Right kidney (tissue), 1 donor: ENCODE measurements around the gene ZNF436.

Experiments
- DNase-seq: peaks from one replicate; pipeline ENCODE4 v3.0.0-alpha.2; 2016

Gene ZNF436

DNA sequence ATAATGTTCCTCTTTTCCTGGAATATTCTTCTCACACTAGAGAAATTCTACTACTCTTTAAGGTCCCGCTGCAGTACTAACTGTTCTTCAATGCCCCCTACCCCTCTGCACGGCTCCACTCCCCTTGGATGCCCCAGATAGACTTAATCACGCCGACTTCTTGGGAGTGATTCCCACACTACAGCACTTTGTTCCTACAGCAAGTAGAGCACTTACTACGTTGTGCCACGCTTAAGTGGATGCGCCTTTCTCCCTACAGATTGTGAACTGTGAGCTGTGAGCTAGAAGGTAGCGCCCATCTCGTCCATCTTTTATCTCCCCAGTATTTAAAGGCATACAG, 2.2 kb downstream of the ZNF436 start:
- no peak for DNase-seq

DNA sequence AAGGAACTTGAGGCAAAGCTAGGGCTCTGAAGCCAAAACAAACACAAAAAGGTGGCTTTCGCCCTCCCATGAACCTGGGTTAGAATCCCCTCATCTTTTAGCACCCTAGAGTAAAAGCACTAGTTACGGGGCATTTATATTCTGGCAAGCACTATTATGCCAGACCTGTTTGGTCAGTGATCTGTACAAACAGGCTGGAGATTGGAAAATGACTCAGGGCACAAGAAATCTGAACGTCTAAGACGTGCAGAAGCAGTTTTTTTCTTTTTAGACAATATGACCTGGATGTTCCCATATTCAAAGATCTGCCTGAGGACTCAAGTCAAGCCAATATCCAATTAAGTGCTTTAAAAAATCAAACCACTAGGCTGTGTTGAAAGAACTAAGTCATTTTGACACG, 3.0 kb downstream of the ZNF436 start:
- no peak for DNase-seq

DNA sequence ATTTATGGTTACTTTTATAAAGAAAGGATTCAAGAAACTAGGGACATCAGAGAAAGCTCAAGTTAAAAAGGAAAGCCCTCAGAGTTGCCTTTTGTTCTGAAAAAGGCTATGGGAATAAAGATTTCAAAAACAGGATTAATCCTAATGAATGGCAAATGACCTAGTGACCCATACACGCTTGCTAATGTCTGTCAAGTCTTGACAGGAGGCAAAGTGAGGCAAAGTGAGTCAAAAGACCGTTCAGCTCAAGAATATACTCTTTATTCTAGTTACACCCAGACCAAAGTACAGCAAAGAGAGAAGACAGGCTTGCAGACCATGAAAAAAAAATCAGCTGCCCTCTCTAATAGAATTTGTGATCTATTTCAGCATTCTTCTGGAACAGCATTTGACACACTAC, 3.5 kb downstream of the ZNF436 start:
- DNase-seq: no peak

DNA sequence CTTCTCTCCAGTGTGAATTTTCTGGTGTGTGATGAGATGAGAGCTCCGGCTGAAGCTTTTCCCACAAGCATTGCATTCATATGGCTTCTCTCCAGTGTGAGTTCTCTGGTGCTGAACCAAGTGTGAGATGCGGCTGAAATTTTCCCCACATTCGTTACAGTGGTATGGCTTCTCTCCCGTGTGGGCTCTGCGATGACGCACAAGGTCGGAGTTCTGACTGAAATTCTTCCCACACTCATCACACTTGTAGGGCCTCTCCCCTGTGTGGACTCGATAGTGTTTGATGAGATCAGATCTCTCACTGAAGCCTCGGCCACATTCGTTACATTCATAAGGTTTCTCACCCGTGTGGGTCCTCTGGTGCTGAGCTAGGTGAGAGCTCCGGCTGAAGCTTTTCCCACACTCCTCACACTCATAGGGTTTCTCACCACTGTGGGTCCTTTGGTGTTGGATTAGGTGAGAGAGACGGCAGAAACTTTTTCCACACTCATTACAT, 7.4 kb downstream of the ZNF436 start:
- no peak for DNase-seq

DNA sequence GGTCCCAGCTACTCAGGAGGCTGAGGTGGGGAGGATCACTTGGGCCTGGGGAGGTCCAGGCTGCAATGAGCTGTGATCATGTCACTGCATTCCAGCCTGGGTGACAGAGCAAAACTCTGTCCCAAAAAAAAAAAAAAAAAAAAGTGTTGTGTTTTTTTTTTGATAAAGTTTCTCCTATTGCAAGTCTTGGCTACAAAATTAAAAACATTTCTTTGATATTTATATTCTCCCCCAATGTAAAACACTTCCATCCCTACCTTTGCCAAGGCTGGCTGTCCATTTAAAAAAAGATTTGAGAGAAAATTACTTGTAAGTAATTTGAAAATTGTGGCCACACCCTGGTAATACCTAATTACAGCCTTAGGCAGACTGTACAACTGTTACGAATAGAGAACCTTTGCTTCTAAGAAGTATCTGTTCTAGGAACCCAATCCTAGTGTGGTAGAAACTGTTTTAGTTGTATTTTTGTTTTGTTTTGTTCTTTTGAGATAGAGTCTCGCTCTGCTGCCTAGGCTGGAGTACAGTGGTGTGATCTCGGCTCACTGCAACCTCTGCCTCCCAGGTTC, 11.2 kb downstream of the ZNF436 start:
- DNase-seq: no peak

- DNase-seq: no peak
Measured at GRCh38 chr1:23357138-23357908, 12.3 kb downstream of the ZNF436 start.

DNA sequence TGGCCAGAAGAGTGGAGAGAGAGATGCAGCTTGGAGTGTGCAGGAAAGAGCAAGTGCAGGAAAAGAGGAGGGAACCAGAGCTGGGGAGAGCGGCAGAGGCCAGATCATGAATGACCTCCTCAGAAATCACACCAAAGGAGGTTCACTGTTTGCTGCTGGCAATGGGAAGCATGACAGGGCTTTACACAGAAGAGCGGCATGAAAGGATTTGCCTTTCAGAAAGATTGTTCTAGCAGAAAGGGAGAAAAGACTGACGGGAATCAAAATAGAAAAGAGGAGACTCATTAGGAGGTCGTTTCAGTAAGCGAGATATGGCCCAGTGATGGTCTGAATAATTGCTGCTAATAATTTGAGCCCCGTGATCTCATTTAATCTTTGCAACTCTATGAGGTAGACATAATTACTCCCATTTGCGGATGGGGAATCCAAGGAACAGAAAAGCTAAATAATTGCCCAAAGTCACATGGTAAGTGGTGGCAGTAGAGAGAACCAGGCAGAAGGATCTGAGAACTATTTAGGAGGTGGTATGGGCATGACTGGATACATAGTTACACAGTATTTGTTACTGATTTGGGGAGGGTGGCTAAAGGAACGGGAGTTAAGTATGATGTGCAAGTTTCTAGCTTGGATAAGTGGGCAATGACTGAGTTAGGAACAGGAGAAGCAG, 13.0 kb downstream of the ZNF436 start:
- DNase-seq: no peak

DNA sequence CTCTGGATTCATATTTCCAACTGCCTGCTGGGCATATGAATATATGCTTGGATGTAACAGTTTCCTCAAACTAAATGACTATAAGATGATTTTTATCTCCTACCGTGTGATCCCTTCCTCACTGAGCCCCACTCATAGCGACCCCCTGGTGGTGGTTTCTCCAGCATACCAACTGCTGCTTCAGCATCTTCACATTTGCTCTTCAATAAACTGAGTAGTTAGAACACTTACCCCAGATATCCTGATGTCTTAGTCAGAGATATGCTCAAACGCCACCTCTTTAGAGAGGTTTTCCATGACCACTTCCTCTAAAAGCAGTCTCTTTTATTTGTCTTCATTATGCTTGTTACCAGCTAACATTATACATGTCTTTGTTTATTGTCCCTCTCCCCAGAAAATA, 15.4 kb downstream of the ZNF436 start:
- no peak for DNase-seq

DNA sequence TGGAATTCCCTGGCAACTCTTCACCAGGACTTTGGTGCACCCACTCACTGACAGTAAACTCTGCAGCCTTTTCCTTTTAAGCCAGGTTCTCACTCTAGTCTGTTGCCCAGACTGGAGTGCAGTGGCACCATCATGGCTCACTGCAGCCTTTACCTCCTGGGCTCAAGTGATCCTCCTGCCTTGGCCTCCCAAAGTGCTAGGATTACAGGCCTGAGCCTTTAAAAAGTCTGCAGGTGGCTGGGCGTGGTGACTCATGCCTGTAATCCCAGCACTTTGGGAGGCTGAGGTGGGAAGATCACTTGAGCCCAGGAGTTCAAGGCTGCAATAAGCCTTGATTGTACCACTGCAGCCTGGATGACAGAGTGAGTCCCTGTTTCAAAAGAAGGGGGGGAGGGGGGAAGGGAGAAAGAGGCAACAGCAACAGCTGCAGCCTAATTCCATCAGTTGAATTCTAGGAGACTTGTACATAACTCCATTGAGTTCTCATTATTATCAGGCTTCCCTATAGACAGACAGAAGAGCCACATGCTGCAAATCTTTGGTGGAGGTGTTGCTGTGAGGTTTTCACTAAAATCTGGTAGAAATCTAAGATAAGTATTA, 17.4 kb downstream of the ZNF436 start:
- no peak for DNase-seq

GRCh38 chr1:23345920-23346319, 23.7 kb downstream of the ZNF436 start:
- DNase-seq: no peak

DNA sequence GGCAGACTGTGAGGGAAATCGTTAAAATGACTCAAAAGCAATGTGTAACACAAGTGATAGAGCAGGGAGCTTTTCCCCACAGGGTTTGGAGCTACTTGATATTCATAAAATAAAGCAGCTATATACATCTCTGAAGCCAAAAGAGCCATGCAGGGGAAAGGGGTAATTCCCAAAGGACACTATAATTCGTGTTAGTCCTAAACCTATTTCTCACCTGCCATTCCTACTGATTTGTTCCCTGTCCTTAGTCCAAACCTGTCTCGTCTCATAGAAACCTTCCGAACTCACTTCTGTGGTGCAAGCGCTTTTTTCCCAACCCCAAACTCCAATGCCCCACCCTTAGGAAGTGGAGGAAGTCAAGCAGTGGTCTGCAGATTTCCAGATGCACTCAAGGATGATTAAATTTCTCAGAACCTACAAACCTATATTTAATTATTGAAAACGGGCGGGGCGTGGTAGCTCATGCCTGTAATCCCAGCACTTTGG, 24.6 kb downstream of the ZNF436 start:
- no peak for DNase-seq

DNA sequence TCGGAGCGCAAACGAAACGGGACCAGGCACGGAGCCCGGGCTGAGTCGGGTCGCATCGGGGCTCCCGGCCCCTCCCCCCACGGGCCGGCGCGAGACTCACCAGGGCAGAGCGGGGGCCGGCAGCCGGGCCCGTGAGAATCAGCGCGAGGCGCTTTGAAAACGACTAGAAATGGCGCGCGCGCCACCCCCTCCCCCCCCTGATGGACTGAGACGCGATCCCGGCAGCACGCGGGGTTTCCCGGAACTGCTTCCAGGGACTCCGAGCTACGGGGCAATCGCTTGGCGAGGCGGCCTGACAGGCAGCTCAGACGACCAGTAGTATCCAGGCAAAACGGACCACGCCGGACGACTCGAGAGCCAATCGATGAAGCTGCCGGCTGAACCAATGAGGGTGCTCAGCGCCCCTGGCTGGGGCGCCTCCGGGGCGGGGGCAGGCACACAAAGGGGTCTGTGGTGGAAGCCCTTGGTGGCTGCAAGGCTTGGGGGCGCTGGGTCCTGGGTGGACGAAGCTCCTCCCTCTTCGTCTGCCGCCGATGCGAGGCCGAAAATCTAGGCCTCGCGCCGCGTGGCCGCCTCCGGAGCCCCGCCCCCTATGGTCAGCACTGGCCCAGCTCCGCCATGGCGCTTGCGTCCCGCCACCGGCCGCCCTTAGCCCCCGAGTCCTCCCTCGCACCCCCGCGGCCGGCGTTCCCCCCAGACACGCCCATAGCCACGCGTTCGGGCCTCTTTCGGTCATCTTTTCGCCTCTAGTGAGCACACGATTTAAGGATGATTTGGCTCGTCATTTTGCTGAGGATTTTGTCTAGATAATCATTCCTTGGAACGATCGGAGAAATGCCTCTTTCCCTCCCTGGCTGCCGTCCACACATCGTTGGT, 25.3 kb downstream of the ZNF436 start, which contains the start of gene HNRNPR:
Gene HNRNPR, minus strand, starts transcription at position 174 of the 876 bp plus-strand sequence. CDS start 3,276 bp downstream, outside the sequence.
- peak; percentile 91 for DNase-seq

- peak; percentile 92 for DNase-seq
Measured at GRCh38 chr1:23343221-23344110, 26.2 kb downstream of the ZNF436 start.

- DNase-seq: no peak
Measured at GRCh38 chr1:23341931-23342692, 27.5 kb downstream of the ZNF436 start.

DNA sequence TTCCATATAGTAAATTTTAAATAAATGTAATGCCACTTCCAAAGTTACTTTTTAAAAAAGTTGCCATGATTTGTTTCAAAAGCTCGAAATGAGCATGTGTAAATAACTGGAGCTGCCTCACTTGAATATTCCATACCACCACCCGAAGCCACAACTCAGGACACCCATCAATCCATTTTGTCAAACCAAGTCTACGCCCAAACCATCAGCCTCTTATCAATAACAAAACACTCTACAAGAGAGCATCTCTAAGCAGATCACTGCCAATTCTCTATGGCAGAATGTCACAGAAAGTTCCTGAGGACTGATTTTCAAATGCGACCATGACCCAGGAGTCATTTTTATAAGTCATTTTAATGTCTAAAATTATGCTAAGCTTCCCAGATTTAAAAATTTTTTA, 30.0 kb downstream of the ZNF436 start:
- DNase-seq: no peak

DNA sequence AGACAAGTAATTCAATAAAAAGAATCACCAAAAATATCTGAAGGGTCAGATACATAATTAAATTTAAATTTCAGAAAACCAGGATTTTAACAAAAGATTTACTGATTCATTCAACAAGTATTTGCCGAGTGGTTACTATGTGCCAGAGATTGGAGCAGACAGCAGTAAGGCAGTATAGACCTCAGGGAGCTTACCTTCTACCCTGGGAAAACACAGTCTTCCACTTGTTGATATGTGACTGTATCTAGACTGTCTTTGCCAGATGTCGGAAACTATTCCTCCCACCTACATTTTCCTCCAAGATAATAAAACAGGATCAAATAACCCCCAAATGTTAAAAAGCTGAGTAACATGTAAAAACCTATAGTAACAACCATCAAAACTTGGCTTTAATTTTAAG, 31.8 kb downstream of the ZNF436 start:
- DNase-seq: no peak

- no peak for DNase-seq
Measured at GRCh38 chr1:23331713-23332112, 37.9 kb downstream of the ZNF436 start.

- no peak for DNase-seq
Measured at GRCh38 chr1:23330846-23331245, 38.8 kb downstream of the ZNF436 start.

GRCh38 chr1:23325393-23325792, 44.2 kb downstream of the ZNF436 start:
- no peak for DNase-seq

DNA sequence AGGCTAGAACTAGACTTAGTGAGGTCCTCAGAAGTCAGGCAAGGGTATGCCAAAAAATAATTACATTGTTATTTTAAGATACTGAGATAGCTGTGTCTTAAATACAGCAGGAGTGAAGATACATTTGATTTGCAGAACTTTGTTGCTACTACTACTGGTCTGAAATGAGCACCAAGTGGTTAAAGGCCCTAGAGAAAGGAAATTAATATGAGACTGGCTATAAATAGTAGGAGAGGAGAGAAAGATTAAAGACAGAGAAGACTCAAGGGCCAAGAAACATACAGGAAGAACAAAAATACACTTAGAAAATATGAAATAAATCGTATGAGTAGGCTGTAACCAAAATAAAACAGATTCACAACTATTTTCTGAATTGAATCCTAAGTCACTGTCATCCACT, 46.9 kb downstream of the ZNF436 start:
- DNase-seq: no peak
